Thyroid gland (tissue), 4 donors: ENCODE data around the gene ITIH6.

Experiments
- POLR2A ChIP-seq, 2 donors: fragments of 450-650 bp; IDR thresholded peaks; one replicate each; pipeline ENCODE4 v1.6.1; 2017; ENCODE audit warnings: antibody characterized with exemption in 2 of 2, mild to moderate bottlenecking in 2 of 2, moderate library complexity in 1 of 2
- TF ChIP-seq, protein P1 (sequence below), 6 experiments: fragments of 200-600 bp in 3 of 6; fragments of 450-650 bp in 3 of 6; sonication (generic) in 3 of 6; IDR thresholded peaks; one replicate each; pipeline ENCODE4 v1.5.1; 2016 to 2019; ENCODE audit warnings: antibody characterized with exemption in 6 of 6, mild to moderate bottlenecking in 2 of 6, inconsistent platforms in 1 of 6, moderate library complexity in 1 of 6

- TF ChIP-seq, protein P1, sequence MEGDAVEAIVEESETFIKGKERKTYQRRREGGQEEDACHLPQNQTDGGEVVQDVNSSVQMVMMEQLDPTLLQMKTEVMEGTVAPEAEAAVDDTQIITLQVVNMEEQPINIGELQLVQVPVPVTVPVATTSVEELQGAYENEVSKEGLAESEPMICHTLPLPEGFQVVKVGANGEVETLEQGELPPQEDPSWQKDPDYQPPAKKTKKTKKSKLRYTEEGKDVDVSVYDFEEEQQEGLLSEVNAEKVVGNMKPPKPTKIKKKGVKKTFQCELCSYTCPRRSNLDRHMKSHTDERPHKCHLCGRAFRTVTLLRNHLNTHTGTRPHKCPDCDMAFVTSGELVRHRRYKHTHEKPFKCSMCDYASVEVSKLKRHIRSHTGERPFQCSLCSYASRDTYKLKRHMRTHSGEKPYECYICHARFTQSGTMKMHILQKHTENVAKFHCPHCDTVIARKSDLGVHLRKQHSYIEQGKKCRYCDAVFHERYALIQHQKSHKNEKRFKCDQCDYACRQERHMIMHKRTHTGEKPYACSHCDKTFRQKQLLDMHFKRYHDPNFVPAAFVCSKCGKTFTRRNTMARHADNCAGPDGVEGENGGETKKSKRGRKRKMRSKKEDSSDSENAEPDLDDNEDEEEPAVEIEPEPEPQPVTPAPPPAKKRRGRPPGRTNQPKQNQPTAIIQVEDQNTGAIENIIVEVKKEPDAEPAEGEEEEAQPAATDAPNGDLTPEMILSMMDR (IDR thresholded peaks at IDR 0.05), result no peak
- TF ChIP-seq POLR2A (IDR thresholded peaks at IDR 0.05), result no peak
Observed at GRCh38 chrX:54798137-54798536, at the start of gene ITIH6.
